B cell (primary cell): ENCODE results near the gene CRHR2. TPM values are rescaled to one million over a fixed set of nuclear protein-coding genes. Genes with fewer than 3 reads are reported as not detected.

Source experiments
- ATAC-seq: fragments of 200-7000 bp; cut with Tn5 transposase; one replicate; pipeline ENCODE4 v1.10.0; 2021; ENCODE audit warnings: low read depth, mild to moderate bottlenecking, moderate number of reproducible peaks, moderate library complexity
- CTCF ChIA-PET: fragments of 350-600 bp; sonication (Branson Sonifier 250); formaldehyde crosslinking; loops from one replicate; lab custom pipeline; 2021; ENCODE audit warnings: antibody characterized with exemption, inconsistent platforms; lab: Charles Lee
- POLR2A ChIA-PET: fragments of 350-600 bp; sonication (Branson Sonifier 250); formaldehyde crosslinking; loops from one replicate; lab custom pipeline; 2021; ENCODE audit warnings: antibody characterized with exemption; lab: Charles Lee
- DNase-seq: peaks from one replicate; pipeline ENCODE4 v3.0.0; 2013
- H2AFZ ChIP-seq: 2 replicates; pipeline ENCODE4 v1.6.1; 2012; ENCODE audit warnings: mild to moderate bottlenecking, low read depth, low read length; ENCODE audit not compliant: insufficient read depth, poor library complexity, severe bottlenecking
- H3K27ac ChIP-seq, 2 donors: 1 replicate in 1 of 2; 2 replicates in 1 of 2; pipeline ENCODE4 v1.5.1; 2012 to 2013; ENCODE audit warnings: low read length in 2 of 2, mild to moderate bottlenecking in 2 of 2, moderate library complexity in 1 of 2
- H3K27me3 ChIP-seq, 4 experiments: fragments of 200-600 bp in 1 of 4; sonication (generic) in 1 of 4; replicated peaks in 1 of 4; 1 replicate in 2 of 4; 2 replicates in 2 of 4; pipeline versions ENCODE4 v1.6.1 to v1.7.0; 2013 to 2016; ENCODE audit warnings: low read length in 3 of 4, mild to moderate bottlenecking in 2 of 4, mixed read lengths in 1 of 4, moderate library complexity in 1 of 4; ENCODE audit not compliant: insufficient read depth in 4 of 4, control insufficient read depth in 3 of 4; ENCODE audit errors: control extremely low read depth in 1 of 4
- H3K36me3 ChIP-seq, 2 experiments: replicated peaks in 1 of 2; 1 replicate in 1 of 2; 2 replicates in 1 of 2; pipeline versions ENCODE4 v1.6.1 to v1.7.1; 2013; ENCODE audit warnings: low read length in 1 of 2; ENCODE audit not compliant: insufficient read depth in 2 of 2, control insufficient read depth in 1 of 2; ENCODE audit errors: control extremely low read depth in 1 of 2, extremely low read depth in 1 of 2
- H3K4me1 ChIP-seq, 2 donors: fragments of 200-600 bp in 1 of 2; sonication (generic) in 1 of 2; 1 replicate in 1 of 2; 2 replicates in 1 of 2; pipeline versions ENCODE4 v1.5.1 to v1.6.1; 2013 to 2017; ENCODE audit warnings: low read length in 2 of 2; ENCODE audit not compliant: control insufficient read depth in 2 of 2, insufficient read depth in 2 of 2
- H3K4me2 ChIP-seq: replicated peaks from 2 replicates; pipeline ENCODE3; 2012; ENCODE audit warnings: mild to moderate bottlenecking, low read depth, low read length; ENCODE audit not compliant: poor library complexity, severe bottlenecking
- H3K4me3 ChIP-seq, 5 experiments: fragments of 200-600 bp in 1 of 5; sonication (generic) in 1 of 5; 1 replicate in 3 of 5; 2 replicates in 2 of 5; pipeline versions ENCODE4 v1.5.1 to v1.7.0; 2011 to 2016; ENCODE audit warnings: low read length in 4 of 5, mild to moderate bottlenecking in 4 of 5, low read depth in 2 of 5, control low read depth in 1 of 5, moderate library complexity in 1 of 5; ENCODE audit not compliant: insufficient read depth in 1 of 5; ENCODE audit errors: control extremely low read depth in 1 of 5, extremely low read depth in 1 of 5
- H3K79me2 ChIP-seq: fragments of 200-600 bp; sonication (generic); one replicate; pipeline ENCODE4 v1.6.0; 2016; ENCODE audit warnings: low read length; ENCODE audit not compliant: control insufficient read depth, insufficient read depth
- H3K9ac ChIP-seq: fragments of 200-600 bp; sonication (generic); 2 replicates; pipeline ENCODE4 v1.6.1; 2017; ENCODE audit warnings: mild to moderate bottlenecking, low read length, moderate library complexity
- H3K9me3 ChIP-seq, 3 donors: one replicate each; pipeline versions ENCODE4 v1.6.1 to v1.7.1; 2013; ENCODE audit warnings: low read length in 2 of 3; ENCODE audit not compliant: control insufficient read depth in 2 of 3, insufficient read depth in 1 of 3; ENCODE audit errors: control extremely low read depth in 1 of 3
- H4K20me1 ChIP-seq: 2 replicates; pipeline ENCODE4 v1.6.0; 2012; ENCODE audit warnings: mild to moderate bottlenecking, low read length; ENCODE audit not compliant: insufficient read depth, control insufficient read depth, poor library complexity, severe bottlenecking
- H3K27ac Mint-ChIP-seq: one replicate; pipeline ENCODE4 v1.8.0; 2021; ENCODE audit warnings: mixed read lengths
- H3K27me3 Mint-ChIP-seq: one replicate; pipeline ENCODE4 v1.8.0; 2021; ENCODE audit warnings: mixed read lengths
- H3K4me1 Mint-ChIP-seq: one replicate; pipeline ENCODE4 v1.8.0; 2021; ENCODE audit warnings: mixed read lengths
- H3K4me3 Mint-ChIP-seq: one replicate; pipeline ENCODE4 v1.8.0; 2021; ENCODE audit warnings: mixed read lengths
- H3K9me3 Mint-ChIP-seq: one replicate; pipeline ENCODE4 v1.8.0; 2022; ENCODE audit warnings: mixed read lengths; ENCODE audit not compliant: insufficient read depth
- EZH2 ChIP-seq: IDR thresholded peaks from 2 replicates; pipeline ENCODE4 v1.6.1; 2012; ENCODE audit warnings: borderline replicate concordance, low read depth, mild to moderate bottlenecking, moderate library complexity, low read length; ENCODE audit not compliant: insufficient read depth, poor library complexity, severe bottlenecking
- whole genome bisulfite sequencing: methylation state at CpG from one replicate; pipeline ENCODE4 v1.1.5; 2013; ENCODE audit warnings: missing lambda C conversion rate; ENCODE audit not compliant: insufficient coverage; 5-methylcytosine and 5-hydroxymethylcytosine counted together
- intact Hi-C: fragments of 100-400 bp; cut with micrococcal nuclease; formaldehyde crosslinking; loops from one replicate; pipeline ENCODE4 v1.10.0; 2022
- polyA plus RNA-seq: library from polyadenylated mRNA; depleted of rRNA; stranded (reverse); fragments of >200 nt; gene quantifications from 2 replicates; pipeline ENCODE4 v1.2.3, GENCODE V29; 2012
- total RNA-seq, 2 donors: library from RNA; stranded (reverse); fragments of 120-200 nt in 1 of 2; gene quantifications; 1 replicate in 1 of 2; 2 replicates in 1 of 2; pipeline versions ENCODE4 v1.2.3 to v1.2.4, GENCODE V29; 2013 to 2022
- TF ChIP-seq, protein P1 (sequence below): fragments of 200-600 bp; IDR thresholded peaks from one replicate; pipeline ENCODE4 v1.8.0; 2022; ENCODE audit warnings: antibody characterized with exemption, mild to moderate bottlenecking

The CRHR2 gene
- total and polyA plus RNA-seq, 2 donors (not counting 1 experiment from before 2014, with no cell fraction given): not detected

DNA sequence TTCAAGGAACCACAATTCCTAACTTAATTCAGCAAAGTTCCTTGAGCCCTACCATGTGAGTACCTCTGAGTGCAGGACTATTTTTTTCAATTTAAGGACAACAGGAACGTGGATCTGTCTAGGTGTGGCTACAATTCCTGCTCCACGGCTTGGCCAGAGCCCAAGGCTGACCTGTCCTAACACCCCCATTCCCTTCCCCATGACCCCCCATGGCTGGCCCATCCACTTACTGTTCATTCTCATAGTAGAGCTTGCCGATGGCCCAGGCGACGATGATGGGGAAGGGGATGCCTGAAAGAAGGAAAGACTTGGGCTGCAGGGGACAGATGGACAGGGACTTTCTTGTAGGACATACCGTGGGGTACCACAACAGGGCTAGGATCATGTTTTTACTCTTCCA lies 20.3 kb downstream of the CRHR2 start:
- Histone ChIP-seq H3K27me3 (no peaks in the 10 kb centered on the region), H3K4me2 (no peak overlapping the region), H3K79me2 (no peaks in the 10 kb centered on the region), H3K36me3 (no peaks in the 10 kb centered on the region), H4K20me1 (no peaks in the 10 kb centered on the region), H3K4me1 (no peaks in the 10 kb centered on the region), H3K4me3 (no peak overlapping the region), H3K9ac (no peak overlapping the region), H3K27ac (no peak overlapping the region), H3K9me3 (no peaks in the 10 kb centered on the region), H2AFZ (no peak overlapping the region)
- peaks cover 3% of the 10 kb centered on the region for H3K27me3 Mint-ChIP-seq
- H3K27ac Mint-ChIP-seq: no peak overlapping the region
- CTCF ChIA-PET: no interaction called here
- POLR2A ChIA-PET: no interaction called here
- 88% methylated on average over 1 of the region's 6 CpGs for WGBS
- ATAC-seq (no peak), DNase-seq (no peak)
- H3K4me3 Mint-ChIP-seq: no peak overlapping the region
- intact Hi-C loops: no loop called here
- H3K9me3 Mint-ChIP-seq: no peaks in the 10 kb centered on the region
- no peaks in the 10 kb centered on the region for H3K4me1 Mint-ChIP-seq
- TF ChIP-seq, protein P1, sequence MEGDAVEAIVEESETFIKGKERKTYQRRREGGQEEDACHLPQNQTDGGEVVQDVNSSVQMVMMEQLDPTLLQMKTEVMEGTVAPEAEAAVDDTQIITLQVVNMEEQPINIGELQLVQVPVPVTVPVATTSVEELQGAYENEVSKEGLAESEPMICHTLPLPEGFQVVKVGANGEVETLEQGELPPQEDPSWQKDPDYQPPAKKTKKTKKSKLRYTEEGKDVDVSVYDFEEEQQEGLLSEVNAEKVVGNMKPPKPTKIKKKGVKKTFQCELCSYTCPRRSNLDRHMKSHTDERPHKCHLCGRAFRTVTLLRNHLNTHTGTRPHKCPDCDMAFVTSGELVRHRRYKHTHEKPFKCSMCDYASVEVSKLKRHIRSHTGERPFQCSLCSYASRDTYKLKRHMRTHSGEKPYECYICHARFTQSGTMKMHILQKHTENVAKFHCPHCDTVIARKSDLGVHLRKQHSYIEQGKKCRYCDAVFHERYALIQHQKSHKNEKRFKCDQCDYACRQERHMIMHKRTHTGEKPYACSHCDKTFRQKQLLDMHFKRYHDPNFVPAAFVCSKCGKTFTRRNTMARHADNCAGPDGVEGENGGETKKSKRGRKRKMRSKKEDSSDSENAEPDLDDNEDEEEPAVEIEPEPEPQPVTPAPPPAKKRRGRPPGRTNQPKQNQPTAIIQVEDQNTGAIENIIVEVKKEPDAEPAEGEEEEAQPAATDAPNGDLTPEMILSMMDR: no peak
- TF ChIP-seq EZH2: no peak

DNA sequence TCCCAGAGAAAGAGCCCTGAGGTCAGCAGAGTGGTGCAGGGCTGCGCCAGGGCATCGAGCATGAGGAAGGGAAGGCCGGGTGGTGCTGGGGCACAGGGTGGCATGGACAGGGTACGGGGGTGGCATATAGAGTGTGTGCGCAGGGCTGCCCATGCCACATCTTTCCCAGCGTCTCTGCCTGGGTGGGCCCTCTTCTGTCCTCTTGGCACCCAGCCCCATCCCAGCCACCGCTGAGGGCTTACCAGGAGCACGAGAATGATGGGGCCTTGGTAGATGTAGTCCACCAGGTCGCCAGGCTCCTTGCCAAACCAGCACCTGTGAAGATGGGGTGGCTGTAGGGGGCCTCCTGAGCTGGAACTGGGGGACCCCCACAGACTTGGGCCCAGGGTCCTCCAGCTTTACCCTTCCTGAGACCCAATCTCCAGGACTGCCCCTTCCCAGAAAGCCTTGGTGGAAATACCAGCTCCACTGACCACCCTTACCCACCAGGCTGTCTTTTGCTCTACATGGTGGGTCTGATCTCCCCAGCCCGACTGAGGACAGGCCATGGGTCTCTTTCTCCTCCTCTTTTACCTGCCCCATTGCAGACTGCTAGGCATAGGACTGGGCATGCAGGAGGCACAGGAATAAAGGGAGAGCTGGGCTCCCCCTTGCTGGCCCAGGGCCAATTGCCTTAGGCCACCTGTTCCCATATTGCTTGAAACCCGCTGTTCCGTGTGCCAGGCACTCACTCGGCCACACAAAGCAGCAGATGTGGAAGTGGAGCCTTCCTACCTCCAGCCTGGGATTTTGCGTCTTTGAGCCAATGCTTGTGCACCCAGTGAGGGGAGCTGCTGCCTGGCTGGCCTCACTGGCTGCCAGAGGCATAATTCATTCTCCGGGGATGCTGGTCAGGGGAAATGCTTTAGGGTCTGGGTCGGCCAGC lies 21.7 kb downstream of the CRHR2 start:
- intact Hi-C loops: no loop called here
- Histone ChIP-seq H3K27ac (no peak overlapping the region), H4K20me1 (no peaks in the 10 kb centered on the region), H3K27me3 (no peaks in the 10 kb centered on the region), H3K4me2 (no peak overlapping the region), H2AFZ (no peak overlapping the region), H3K4me3 (no peak overlapping the region), H3K4me1 (no peaks in the 10 kb centered on the region), H3K36me3 (no peaks in the 10 kb centered on the region), H3K9me3 (no peaks in the 10 kb centered on the region), H3K79me2 (no peaks in the 10 kb centered on the region), H3K9ac (no peak overlapping the region)
- 90% methylated on average over 14 of the region's 16 CpGs for WGBS
- Mint-ChIP-seq H3K4me3 (no peak overlapping the region), H3K27me3 (peaks cover 3% of the 10 kb centered on the region), H3K27ac (no peak overlapping the region), H3K4me1 (no peaks in the 10 kb centered on the region), H3K9me3 (no peaks in the 10 kb centered on the region)
- DNase-seq: no peak
- no peak for TF ChIP-seq EZH2
- TF ChIP-seq, protein P1: no peak
- ChIA-PET CTCF (no interaction called here), POLR2A (no interaction called here)
- no peak for ATAC-seq
